GM10266 (cell line): ENCODE data around the gene ACSF2.

Source experiments
- DNase-seq: peaks from one replicate; pipeline ENCODE4 v3.0.0; 2012; ENCODE audit errors: extremely low spot score
- TF ChIP-seq, protein P1 (sequence below): IDR thresholded peaks from 2 replicates; pipeline ENCODE4 v1.5.1; 2012; ENCODE audit warnings: mild to moderate bottlenecking, low read depth; ENCODE audit not compliant: control insufficient read depth, insufficient read depth; ENCODE audit errors: missing control alignments

ACSF2 gene

DNA sequence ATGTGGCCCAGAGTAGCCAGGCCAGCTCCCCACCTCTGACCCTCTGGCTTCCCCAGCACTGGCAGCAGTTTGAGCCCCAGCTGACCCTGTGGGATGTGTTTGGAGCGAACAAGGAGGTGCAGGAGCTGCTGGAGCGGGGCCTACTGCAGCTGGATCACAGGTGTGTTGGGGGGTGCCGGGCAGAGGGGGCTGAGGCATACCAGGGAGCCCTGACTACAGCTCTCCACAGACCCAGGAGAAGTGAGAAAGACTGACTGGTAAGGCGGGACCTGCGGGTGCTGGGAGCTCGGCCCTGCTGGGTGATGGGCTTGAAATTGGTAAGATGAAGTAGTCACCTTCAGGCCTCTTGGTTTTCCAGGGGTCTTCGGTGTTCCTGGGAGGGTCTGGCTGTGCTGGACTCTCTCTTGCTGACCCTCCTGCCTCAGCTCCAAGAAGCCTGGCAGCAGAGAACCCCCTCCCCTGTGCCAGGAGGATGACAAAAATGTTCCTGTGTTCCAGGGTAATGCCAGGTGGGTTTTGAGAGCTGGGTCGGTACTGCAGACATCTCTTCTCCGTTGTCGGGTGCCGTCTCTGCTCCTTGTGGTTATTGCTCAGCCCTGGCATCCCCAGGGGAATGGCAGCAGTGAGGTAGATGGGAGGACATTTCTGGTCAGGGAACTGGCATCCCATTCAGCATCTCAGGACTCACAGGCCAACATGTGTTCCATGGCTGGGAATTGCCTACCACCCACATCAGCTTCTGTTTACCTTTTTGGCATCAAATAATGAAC is 58.6 kb downstream of the ACSF2 start:
- TF ChIP-seq, protein P1, sequence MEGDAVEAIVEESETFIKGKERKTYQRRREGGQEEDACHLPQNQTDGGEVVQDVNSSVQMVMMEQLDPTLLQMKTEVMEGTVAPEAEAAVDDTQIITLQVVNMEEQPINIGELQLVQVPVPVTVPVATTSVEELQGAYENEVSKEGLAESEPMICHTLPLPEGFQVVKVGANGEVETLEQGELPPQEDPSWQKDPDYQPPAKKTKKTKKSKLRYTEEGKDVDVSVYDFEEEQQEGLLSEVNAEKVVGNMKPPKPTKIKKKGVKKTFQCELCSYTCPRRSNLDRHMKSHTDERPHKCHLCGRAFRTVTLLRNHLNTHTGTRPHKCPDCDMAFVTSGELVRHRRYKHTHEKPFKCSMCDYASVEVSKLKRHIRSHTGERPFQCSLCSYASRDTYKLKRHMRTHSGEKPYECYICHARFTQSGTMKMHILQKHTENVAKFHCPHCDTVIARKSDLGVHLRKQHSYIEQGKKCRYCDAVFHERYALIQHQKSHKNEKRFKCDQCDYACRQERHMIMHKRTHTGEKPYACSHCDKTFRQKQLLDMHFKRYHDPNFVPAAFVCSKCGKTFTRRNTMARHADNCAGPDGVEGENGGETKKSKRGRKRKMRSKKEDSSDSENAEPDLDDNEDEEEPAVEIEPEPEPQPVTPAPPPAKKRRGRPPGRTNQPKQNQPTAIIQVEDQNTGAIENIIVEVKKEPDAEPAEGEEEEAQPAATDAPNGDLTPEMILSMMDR, result no peak
- DNase-seq, result no peak

DNA sequence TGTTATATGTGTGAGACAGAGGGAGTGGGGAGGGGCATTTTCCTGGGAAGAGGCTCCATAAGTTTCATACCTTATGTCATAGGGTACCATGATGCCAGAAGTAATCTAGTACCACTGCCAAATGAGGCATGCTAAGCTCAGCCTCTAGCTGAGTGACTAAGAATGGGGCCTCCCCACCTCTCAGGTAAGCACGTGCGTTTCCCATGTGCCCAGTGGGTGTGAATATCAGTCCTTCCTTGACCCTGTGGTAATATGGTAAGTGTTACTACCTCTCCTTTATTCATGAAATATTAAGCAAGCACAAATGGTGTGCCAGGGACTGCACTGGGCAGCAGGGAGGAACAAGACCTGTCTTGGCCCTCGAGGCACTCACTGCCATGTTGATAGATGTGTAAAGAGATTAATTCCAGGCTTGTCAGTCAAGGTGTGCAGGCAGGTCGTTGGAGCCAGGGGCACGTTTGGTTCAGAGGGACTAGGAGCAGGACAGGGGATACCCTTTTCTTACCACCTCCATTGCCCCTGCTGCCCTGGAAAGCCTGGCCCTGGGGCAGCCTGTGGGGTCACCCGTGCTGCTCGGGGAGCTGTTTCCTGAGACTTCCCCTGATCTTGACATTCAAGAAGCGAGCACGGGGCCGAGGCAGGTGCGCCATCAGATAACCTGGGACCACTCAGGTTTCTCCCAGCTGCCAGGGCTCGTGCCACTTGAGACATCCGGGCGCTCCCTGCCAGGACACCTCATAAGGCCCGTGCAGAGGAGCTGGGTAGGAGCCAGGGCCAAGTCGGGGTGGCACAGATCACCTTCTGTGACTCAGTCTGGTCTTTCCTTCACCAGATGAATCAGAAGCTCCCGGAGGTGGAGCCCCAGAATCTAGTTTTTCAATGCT is 61.4 kb downstream of the ACSF2 start:
- no peak for DNase-seq
- TF ChIP-seq, protein P1, result no peak

DNA sequence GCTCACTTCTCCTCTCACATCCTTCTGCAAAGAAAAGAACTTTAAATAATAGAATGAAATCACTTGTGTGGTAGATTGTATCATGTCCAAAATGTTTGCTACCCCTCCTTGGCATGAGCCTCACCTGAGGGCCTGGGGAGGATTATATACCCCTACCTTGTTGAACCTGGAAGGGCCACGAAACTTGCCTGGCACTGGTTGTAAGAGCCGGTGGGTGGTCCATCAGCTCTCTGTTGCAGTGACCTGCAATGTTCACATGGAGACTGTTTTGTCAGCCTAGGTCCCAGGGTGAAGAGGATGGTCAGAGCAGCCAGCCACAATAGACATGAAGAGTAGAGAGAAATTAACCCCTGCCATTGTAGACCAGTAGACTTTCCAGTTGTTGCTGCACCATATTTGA is 62.9 kb downstream of the ACSF2 start:
- DNase-seq, result no peak
- TF ChIP-seq, protein P1, result no peak

DNA sequence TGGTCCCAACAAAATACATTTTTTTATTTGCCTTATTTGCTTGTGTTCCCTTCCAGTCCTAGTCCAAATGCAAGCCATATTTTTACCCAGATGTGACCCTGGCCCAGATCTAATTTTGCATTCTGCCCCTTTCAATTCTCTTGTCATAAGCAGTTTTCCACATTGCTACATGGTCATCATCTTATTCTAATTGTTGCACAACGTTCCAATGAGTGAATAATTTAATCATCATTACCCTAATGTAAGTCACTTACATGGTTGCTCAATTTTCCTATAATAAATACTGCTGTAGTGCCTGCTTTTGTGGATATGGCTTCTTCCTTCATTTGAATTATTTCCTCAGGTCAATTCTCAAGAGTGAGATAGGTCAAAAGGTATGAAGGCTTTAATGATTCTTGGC is 65.5 kb downstream of the ACSF2 start:
- TF ChIP-seq, protein P1, result no peak
- no peak for DNase-seq

DNA sequence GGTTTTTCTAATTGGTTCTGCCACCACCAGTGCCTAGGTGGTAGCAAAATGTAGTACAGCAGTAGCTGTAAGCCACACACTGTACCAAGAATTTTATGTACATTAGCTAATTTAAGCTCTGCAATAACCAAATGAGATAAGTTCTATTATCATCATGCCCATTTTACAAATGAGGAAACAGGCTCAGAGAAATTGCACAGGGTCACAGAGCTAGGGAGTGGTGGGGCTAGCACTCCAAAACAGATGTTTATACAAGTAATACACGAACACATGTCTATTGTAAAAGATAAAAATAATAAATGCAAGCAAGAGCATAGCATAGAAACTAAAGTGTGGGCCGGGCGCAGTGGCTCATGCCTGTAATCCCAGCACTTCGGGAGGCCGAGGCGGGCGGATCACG is 66.2 kb downstream of the ACSF2 start:
- TF ChIP-seq, protein P1, result no peak
- no peak for DNase-seq

DNA sequence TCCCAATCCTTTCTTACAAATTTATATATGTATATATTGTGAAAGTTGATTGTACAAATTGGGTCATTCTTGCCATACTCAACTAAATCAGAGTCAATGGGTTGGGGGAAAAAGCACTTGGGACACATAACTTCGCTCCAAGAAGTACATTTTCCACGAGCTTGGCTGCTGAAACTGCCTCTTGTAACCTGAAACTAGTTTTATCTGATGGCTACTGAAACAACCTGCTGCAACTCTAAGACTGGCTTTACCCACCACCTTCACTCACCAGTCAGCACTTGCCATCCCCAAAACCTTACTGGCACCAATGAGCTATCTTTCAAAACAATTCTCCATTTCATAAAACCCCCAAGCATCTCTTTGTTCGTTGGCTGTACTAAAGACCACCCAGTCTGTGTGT is 67.7 kb downstream of the ACSF2 start:
- no peak for DNase-seq
- TF ChIP-seq, protein P1, result no peak

DNA sequence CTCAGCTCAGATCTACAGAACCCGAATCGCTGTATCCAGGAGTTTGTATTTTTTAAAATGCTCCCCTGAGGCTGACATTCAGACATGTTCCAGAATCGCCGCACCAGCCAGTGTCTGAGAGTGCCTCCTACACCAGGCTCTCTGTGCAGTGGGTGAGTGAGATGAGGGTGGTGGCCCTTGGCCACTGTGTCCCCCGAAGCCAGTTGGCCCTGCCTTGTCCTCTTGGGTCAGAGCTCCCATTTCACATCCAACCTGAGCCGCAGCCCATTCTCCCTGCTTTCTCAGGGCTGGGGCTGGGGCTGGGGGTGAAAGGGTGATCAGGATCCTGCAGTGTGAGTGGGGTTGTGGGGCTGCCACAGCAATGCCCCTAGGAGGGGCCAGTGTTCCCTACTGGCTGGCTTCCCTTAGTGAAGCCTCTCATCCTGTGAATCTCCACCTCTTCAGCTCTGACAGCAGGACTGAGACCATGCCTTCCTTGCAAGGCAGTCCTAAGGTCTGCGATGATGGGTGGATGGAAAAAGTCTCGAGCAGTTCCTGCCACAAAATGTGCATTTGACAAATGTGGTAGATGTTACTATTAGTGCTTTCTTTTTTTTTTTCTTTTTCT is 69.3 kb downstream of the ACSF2 start:
- TF ChIP-seq, protein P1, result no peak
- no peak for DNase-seq
